GM19351 (cell line): Measurements from ENCODE around the gene EXOSC10.
"Not testable (repeated sequence)": the region's sequence is repeated elsewhere in the genome, so short reads cannot be mapped to it uniquely, and the experiment has no call there.

ENCODE experiments used
- ATAC-seq: cut with Tn5 transposase; IDR thresholded peaks from one replicate; pipeline ENCODE4 v1.9.1; 2021; ENCODE audit warnings: mild to moderate bottlenecking, moderate library complexity; ENCODE audit not compliant: unreplicated experiment

EXOSC10 gene

DNA sequence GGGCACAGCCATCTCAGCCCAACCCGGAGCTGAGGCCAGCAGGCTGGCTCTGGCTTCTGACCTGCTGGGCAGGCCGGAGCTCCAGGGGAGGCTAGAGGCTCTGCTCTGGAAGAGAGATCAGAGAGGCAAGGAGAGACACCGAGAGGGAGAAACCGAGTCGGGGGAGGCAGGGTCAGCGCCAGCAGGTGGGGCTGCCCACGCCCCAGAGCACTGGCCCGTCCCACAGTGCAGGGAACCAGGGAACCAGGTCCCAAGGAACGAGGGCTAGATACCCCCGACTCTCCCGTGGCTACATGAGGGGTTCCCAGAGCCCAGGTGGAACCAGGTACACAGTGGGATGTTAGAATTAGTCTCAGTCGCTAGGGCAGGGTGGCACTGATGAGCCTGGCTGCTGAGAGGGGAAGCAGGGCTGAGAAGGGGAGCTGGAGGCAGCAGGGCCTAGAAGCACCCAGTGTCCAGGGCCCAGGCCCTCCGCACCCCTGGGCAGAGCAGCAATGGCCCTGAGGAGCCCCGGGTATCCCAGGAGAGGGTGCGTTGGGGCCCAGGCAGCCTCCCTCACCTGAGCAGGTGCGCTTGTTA is 54.7 kb downstream of the EXOSC10 start:
- no peak for ATAC-seq

DNA sequence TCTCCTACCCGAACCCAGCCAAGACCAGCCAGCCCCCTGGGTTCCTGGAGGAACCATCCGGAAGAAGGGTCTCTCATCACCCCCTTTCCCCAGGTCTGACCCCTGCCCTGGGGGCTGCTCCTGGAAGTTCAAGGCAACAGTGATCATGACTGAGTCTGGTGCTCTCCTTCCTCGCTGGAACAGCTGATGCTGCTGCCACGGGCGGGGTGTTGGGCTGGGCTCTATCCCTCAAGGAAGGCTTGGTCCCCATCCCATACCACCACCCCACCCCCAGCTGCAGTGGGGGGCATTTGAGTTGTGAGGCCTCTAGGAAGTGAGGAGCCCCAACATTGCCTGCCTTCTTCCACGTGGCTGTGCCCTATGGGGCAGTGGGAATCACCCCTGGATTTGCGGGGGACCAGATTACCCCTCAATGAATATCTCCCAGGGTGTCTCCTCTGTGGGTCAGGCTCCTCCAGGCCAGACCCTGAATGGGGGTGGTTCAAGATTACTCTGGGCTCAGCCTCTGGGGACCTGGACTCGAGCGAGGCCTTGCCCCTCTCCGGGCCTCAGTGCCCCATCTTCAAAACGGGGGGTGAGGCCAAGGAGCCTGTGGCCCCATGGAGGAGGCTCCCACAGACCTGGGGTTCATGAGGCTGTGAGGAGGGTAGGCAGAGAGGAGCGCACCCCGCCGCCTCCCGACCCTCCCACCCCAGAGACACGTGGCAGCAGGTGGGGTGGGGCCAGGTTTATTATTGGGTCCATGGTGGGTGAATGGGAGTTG is 55.4 kb downstream of the EXOSC10 start:
- ATAC-seq, result no peak

GRCh38 chr1:11042995-11043874 is 56.4 kb downstream of the EXOSC10 start:
- no peak for ATAC-seq

- no peak for ATAC-seq
Measured at GRCh38 chr1:11042065-11042464, 57.6 kb downstream of the EXOSC10 start.

- no peak for ATAC-seq
Measured at GRCh38 chr1:11041048-11041447, 58.6 kb downstream of the EXOSC10 start.

DNA sequence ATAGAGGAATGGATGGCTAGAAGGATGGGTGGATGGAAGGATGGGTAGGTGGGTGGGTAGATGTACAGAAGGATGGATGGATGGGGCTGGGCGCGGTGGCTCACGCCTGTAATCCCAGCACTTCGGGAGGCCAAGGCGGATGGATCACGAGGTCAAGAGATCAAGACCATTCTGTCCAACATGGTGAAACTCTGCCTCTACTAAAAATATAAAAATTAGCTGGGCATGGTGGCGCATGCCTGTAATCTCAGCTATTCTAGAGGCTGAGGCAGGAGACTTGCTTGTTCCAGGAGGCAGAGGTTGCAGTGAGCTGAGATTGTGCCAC is 59.6 kb downstream of the EXOSC10 start:
- not testable (repeated sequence) for ATAC-seq

GRCh38 chr1:11039351-11040104 is 60.1 kb downstream of the EXOSC10 start:
- ATAC-seq, result no peak

GRCh38 chr1:11037740-11038182 is 61.9 kb downstream of the EXOSC10 start:
- ATAC-seq, result peak; percentile 48

GRCh38 chr1:11037019-11037739 is 62.5 kb downstream of the EXOSC10 start:
- ATAC-seq, result not testable (repeated sequence)

- ATAC-seq, result no peak
Measured at GRCh38 chr1:11031624-11032262, 67.9 kb downstream of the EXOSC10 start.

GRCh38 chr1:11030865-11031264 is 68.8 kb downstream of the EXOSC10 start:
- no peak for ATAC-seq

DNA sequence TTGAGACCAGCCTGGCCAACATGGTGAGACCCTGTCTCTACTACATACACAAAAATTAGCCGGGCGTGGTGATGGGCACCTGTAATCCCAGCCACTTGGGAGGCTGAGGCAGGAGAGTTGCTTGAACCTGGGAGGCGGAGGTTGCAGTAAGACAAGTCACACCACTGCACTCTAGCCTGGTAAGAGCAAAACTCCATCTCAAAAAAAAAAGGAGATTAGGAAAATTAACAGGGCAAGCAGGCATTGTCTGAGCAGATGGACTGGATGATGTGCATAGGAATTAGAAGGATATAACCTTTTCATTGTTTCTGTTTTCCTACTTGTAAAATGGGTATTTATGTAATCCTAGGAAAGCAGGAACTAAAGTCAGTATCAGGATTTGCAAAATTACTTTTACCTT is 71.7 kb downstream of the EXOSC10 start:
- ATAC-seq, result no peak

- ATAC-seq, result no peak
Measured at GRCh38 chr1:11027316-11027715, 72.4 kb downstream of the EXOSC10 start.

DNA sequence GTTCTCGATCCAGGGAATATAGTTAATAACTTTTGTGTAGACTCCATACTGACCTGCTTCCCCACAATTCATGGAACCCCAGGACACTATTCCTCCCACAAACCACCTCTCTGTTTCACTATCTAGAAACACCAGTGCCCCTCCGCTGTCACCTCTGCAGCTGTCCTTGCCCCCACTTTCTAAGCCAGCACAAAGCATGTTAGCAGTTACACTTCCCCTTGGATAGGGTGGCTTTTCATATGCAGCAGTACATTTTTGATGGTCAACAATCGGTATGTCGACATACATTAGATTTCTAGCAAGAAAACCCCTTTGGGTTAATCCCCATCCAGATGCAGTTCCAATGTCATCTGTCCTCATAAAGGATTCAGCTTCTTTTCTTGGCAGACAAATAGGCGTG is 72.8 kb downstream of the EXOSC10 start:
- no peak for ATAC-seq

DNA sequence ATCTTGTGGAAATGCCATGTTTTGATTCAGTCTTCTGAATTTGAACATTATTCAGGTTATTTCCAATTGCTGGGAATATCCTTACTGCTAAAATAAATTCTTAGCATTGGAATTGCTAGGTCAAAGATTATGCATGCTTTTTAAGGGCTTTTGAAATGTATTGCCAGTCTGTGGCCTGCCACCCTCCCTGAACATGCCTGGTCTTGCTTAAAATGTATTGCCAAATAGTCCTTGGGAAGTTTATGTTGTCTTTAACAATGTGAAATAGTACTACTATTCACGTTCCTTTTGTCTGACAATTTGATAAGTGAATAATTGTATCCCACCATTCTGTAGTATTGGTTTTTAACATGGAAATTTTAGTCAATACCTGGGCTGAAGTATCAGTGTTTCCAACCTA is 73.6 kb downstream of the EXOSC10 start:
- no peak for ATAC-seq

DNA sequence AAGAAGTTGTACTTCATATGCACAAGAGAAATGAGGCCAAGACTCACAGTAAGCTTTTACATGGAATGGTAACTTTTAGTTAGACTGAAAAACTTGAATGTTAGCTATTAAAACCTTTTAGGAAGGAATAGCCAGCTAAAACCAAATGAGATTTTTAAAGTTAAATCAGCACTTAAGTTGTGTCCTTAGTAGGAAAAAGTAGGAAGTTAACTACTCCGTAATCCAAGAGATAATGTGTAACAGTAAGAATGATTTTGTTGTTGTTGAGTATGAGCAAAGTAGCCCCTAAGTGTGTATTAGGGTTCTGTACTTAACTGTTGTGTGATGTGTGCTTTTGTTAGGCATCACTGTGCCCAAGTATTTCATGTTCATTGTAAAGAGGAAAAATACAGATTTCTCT is 74.1 kb downstream of the EXOSC10 start:
- no peak for ATAC-seq

- no peak for ATAC-seq
Measured at GRCh38 chr1:11024874-11025203, 74.8 kb downstream of the EXOSC10 start.

DNA sequence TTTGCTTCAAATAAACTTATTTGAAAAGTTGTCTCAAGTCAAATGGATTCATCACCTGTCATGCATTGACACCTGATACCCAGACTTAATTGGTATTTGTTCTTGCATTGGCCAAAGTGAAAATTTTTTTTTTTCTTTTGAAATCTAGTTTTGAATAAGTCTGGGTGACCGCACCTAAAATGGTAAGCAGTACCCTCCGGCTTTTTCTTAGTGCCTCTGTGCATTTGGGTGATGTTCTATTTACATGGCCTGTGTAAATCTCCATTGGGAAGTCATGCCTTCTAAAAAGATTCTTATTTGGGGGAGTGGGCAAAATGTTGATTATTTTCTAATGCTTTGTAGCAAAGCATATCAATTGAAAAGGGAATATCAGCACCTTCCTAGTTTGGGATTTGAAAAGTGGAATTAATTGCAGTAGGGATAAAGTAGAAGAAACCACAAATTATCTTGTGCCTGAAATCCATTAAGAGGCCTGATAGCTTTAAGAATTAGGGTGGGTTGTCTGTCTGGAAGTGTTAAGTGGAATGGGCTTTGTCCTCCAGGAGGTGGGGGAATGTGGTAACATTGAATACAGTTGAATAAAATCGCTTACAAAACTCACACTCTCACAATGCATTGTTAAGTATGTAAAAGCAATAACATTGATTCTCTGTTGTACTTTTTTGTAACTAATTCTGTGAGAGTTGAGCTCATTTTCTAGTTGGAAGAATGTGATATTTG is 75.4 kb downstream of the EXOSC10 start:
- no peak for ATAC-seq

DNA sequence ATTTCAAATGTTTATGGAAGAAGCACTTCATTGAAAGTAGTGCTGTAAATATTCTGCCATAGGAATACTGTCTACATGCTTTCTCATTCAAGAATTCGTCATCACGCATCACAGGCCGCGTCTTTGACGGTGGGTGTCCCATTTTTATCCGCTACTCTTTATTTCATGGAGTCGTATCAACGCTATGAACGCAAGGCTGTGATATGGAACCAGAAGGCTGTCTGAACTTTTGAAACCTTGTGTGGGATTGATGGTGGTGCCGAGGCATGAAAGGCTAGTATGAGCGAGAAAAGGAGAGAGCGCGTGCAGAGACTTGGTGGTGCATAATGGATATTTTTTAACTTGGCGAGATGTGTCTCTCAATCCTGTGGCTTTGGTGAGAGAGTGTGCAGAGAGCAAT is 76.5 kb downstream of the EXOSC10 start:
- ATAC-seq, result no peak
